Measurements from ENCODE around the gene PDGFD.

DNA sequence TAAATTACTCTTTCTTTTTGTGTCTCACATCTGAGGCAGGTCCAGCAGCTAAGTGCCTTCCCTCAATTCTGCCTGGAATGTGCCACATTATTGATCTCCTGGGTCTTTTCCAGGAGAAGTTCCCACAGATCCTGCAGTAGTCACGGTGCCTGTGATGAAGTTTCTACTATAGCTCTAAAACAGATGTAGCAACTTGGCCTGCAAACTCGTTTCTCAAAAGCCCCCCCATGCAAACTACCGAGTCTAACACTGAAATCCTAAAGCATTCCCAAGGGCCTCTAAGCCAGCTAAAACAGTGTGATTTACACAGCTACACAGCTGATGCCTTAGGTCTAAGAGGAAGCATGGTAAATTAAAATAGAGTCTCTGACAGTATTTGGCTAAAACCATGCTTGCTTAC, 73.2 kb downstream of the PDGFD start:
- TF ChIP-seq, protein P1, sequence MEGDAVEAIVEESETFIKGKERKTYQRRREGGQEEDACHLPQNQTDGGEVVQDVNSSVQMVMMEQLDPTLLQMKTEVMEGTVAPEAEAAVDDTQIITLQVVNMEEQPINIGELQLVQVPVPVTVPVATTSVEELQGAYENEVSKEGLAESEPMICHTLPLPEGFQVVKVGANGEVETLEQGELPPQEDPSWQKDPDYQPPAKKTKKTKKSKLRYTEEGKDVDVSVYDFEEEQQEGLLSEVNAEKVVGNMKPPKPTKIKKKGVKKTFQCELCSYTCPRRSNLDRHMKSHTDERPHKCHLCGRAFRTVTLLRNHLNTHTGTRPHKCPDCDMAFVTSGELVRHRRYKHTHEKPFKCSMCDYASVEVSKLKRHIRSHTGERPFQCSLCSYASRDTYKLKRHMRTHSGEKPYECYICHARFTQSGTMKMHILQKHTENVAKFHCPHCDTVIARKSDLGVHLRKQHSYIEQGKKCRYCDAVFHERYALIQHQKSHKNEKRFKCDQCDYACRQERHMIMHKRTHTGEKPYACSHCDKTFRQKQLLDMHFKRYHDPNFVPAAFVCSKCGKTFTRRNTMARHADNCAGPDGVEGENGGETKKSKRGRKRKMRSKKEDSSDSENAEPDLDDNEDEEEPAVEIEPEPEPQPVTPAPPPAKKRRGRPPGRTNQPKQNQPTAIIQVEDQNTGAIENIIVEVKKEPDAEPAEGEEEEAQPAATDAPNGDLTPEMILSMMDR (IDR thresholded peaks at IDR 0.05): no peak
- no peak for TF ChIP-seq EZH2 (IDR thresholded peaks at IDR 0.05; ENCODE audit: borderline replicate concordance, insufficient read depth, low read depth, low read length, poor library complexity, severe bottlenecking)

Measured in B cell (primary cell).